H9 (cell line): Measurements from ENCODE around the gene MMP24OS. TPM values are rescaled to one million over a fixed set of nuclear protein-coding genes. Genes with fewer than 3 reads are reported as not detected.

Experiments
- DNase-seq: peaks from one replicate; pipeline ENCODE4 v3.0.0-alpha.2; 2017
- H2AFZ ChIP-seq: one replicate; pipeline ENCODE4 v1.6.1; 2013; ENCODE audit warnings: mild to moderate bottlenecking, low read length, control low read depth, moderate library complexity
- H2AK5ac ChIP-seq: 2 replicates; pipeline ENCODE4 v1.6.1; 2013; ENCODE audit warnings: low read length, control low read depth, mixed read lengths; ENCODE audit not compliant: insufficient read length
- H2BK120ac ChIP-seq: one replicate; pipeline ENCODE4 v1.6.1; 2013; ENCODE audit warnings: low read depth, mild to moderate bottlenecking, low read length, control low read depth, inconsistent platforms; ENCODE audit not compliant: poor library complexity, severe bottlenecking
- H2BK12ac ChIP-seq: 2 replicates; pipeline ENCODE4 v1.6.1; 2013; ENCODE audit warnings: low read length, control low read depth, mixed read lengths, low read depth; ENCODE audit not compliant: insufficient read length
- H2BK15ac ChIP-seq: 2 replicates; pipeline ENCODE4 v1.6.1; 2013; ENCODE audit warnings: low read depth, low read length, control low read depth
- H2BK20ac ChIP-seq: one replicate; pipeline ENCODE4 v1.6.1; 2013; ENCODE audit warnings: low read depth, mild to moderate bottlenecking, low read length, control low read depth, inconsistent platforms; ENCODE audit not compliant: poor library complexity, severe bottlenecking
- H2BK5ac ChIP-seq: 2 replicates; pipeline ENCODE4 v1.6.1; 2013; ENCODE audit warnings: low read length, control low read depth, mixed read lengths; ENCODE audit not compliant: insufficient read length
- H3K14ac ChIP-seq: 2 replicates; pipeline ENCODE4 v1.6.1; 2013; ENCODE audit warnings: low read length, control low read depth; ENCODE audit not compliant: insufficient read depth
- H3K18ac ChIP-seq: 2 replicates; pipeline ENCODE4 v1.6.1; 2013; ENCODE audit warnings: low read depth, mild to moderate bottlenecking, mixed read lengths, low read length, control low read depth; ENCODE audit not compliant: insufficient read length
- H3K23ac ChIP-seq: 2 replicates; pipeline ENCODE4 v1.6.1; 2013; ENCODE audit warnings: low read length, control low read depth, mixed read lengths, low read depth; ENCODE audit not compliant: insufficient read length
- H3K23me2 ChIP-seq: 2 replicates; pipeline ENCODE4 v1.6.1; 2013; ENCODE audit warnings: low read depth, mild to moderate bottlenecking, mixed read lengths, low read length, control low read depth; ENCODE audit not compliant: insufficient read length, poor library complexity, severe bottlenecking
- H3K27ac ChIP-seq: 2 replicates; pipeline ENCODE4 v1.5.1; 2013; ENCODE audit warnings: low read length, control low read depth, mixed read lengths, low read depth; ENCODE audit not compliant: insufficient read length
- H3K27me3 ChIP-seq: 2 replicates; pipeline ENCODE4 v1.6.1; 2013; ENCODE audit warnings: low read length, control low read depth, inconsistent platforms; ENCODE audit not compliant: insufficient read depth
- H3K4ac ChIP-seq: 2 replicates; pipeline ENCODE4 v1.6.1; 2013; ENCODE audit warnings: low read depth, mild to moderate bottlenecking, control low read depth, inconsistent platforms, low read length, moderate library complexity
- H3K4me1 ChIP-seq: 2 replicates; pipeline ENCODE4 v1.6.1; 2013; ENCODE audit warnings: low read length, control low read depth, inconsistent platforms; ENCODE audit not compliant: insufficient read depth
- H3K4me2 ChIP-seq: 2 replicates; pipeline ENCODE4 v1.6.1; 2013; ENCODE audit warnings: low read length, control low read depth, mixed read lengths; ENCODE audit not compliant: insufficient read length, insufficient read depth
- H3K56ac ChIP-seq: 2 replicates; pipeline ENCODE4 v1.6.1; 2013; ENCODE audit warnings: low read depth, mild to moderate bottlenecking, mixed read lengths, low read length, control low read depth; ENCODE audit not compliant: insufficient read length
- H3K79me1 ChIP-seq: 2 replicates; pipeline ENCODE4 v1.6.1; 2013; ENCODE audit warnings: low read depth, mild to moderate bottlenecking, moderate library complexity, low read length, control low read depth, inconsistent platforms; ENCODE audit not compliant: insufficient read depth, poor library complexity, severe bottlenecking
- H3K79me2 ChIP-seq: 2 replicates; pipeline ENCODE4 v1.6.1; 2013; ENCODE audit warnings: low read length, control low read depth, inconsistent platforms; ENCODE audit not compliant: insufficient read depth
- H3K9ac ChIP-seq: 2 replicates; pipeline ENCODE4 v1.6.1; 2013; ENCODE audit warnings: low read length, control low read depth, mixed read lengths; ENCODE audit not compliant: insufficient read length; ENCODE audit errors: extremely low read depth
- H3K9me3 ChIP-seq: one replicate; pipeline ENCODE4 v1.6.1; 2013; ENCODE audit warnings: low read depth, low read length, inconsistent platforms; ENCODE audit not compliant: control insufficient read depth
- H3T11ph ChIP-seq: one replicate; pipeline ENCODE4 v1.6.1; 2013; ENCODE audit warnings: mild to moderate bottlenecking, low read length, control low read depth, inconsistent platforms
- H4K20me1 ChIP-seq: one replicate; pipeline ENCODE4 v1.6.1; 2013; ENCODE audit not compliant: control insufficient read depth, insufficient read length, insufficient read depth
- H4K5ac ChIP-seq: 2 replicates; pipeline ENCODE4 v1.6.1; 2013; ENCODE audit warnings: low read depth, mild to moderate bottlenecking, mixed read lengths, low read length, control low read depth; ENCODE audit not compliant: insufficient read length
- H4K8ac ChIP-seq: replicated peaks from 2 replicates; pipeline ENCODE4 v1.6.1; 2013; ENCODE audit warnings: low read length, control low read depth, mixed read lengths, low read depth; ENCODE audit not compliant: insufficient read length
- H4K91ac ChIP-seq: 2 replicates; pipeline ENCODE4 v1.6.1; 2013; ENCODE audit warnings: low read depth, mild to moderate bottlenecking, moderate library complexity, mixed read lengths, low read length, control low read depth; ENCODE audit not compliant: insufficient read length
- H3K27ac Mint-ChIP-seq, 3 experiments: 2 replicates in 2 of 3; 3 replicates in 1 of 3; pipeline ENCODE4 v1.8.0; 2020 to 2021; ENCODE audit warnings: mixed read lengths in 3 of 3, mild to moderate bottlenecking in 1 of 3, moderate library complexity in 1 of 3
- H3K27me3 Mint-ChIP-seq: 2 replicates; pipeline ENCODE4 v1.8.0; 2021; ENCODE audit warnings: low read depth, mild to moderate bottlenecking, moderate library complexity, mixed read lengths
- H3K36me3 Mint-ChIP-seq, 3 experiments: 2 replicates in 2 of 3; 3 replicates in 1 of 3; pipeline ENCODE4 v1.8.0; 2020 to 2021; ENCODE audit warnings: low read depth in 3 of 3, mixed read lengths in 3 of 3; ENCODE audit not compliant: insufficient read depth in 1 of 3
- H3K4me1 Mint-ChIP-seq, 2 experiments: 2 replicates each; pipeline ENCODE4 v1.8.0; 2020; ENCODE audit warnings: mixed read lengths in 2 of 2
- H3K4me3 Mint-ChIP-seq, 2 experiments: 2 replicates in 1 of 2; 3 replicates in 1 of 2; pipeline ENCODE4 v1.8.0; 2020 to 2021; ENCODE audit warnings: mild to moderate bottlenecking in 2 of 2, mixed read lengths in 2 of 2, moderate library complexity in 1 of 2
- H3K9me3 Mint-ChIP-seq, 2 experiments: 2 replicates in 1 of 2; 3 replicates in 1 of 2; pipeline ENCODE4 v1.8.0; 2020; ENCODE audit warnings: mild to moderate bottlenecking in 2 of 2, mixed read lengths in 2 of 2, moderate library complexity in 1 of 2
- CTCF ChIP-seq: fragments of 200-600 bp; sonication (generic); conservative IDR thresholded peaks from 3 replicates; pipeline ENCODE4 v1.8.0; 2021; ENCODE audit warnings: antibody characterized with exemption, mild to moderate bottlenecking
- WGBS: extraction: QIAGEN DNeasy Blood & Tissue Kit; methylation state at CpG from one replicate; pipeline ENCODE4 v1.1.7; 2013; ENCODE audit warnings: missing lambda C conversion rate, low lambda C conversion rate, mixed read lengths; ENCODE audit not compliant: insufficient read length; ENCODE audit errors: extremely low coverage; 5-methylcytosine and 5-hydroxymethylcytosine counted together
- total RNA-seq: library from RNA; stranded (reverse); gene quantifications from 2 replicates; pipeline ENCODE4 v1.2.1, GENCODE V29; 2021

MMP24OS gene
- total RNA-seq, 1 experiment from 2014 or later = 43.8 TPM

DNA sequence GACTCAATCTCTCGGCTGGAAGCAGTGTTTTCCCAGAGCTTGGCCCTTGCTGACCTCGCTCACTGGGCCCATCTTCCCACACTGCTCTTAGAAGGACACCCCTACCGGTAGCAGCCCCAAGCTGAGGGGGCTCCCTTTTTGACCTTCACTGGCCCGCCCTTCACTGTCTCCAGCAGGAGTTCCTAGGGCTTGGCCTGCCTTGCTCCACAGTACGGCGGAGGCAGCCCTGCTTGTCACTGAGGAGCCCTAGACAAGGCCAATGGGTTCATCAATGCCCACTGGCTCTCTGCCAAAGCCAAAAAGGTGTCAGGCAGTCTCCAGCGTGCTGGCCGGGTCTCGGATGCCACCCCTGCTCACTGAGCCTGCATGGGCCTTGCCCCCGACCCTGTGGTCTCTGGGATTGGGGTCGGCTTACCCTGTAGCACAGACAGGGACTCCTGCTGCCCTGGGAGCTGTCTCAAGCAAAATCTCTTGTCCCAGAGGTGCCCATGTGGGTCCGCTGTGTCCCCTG lies 2.1 kb downstream of the MMP24OS start:
- no peak overlapping the region; the same call in 1 of the 2 replicates for H3K14ac ChIP-seq
- H3K9me3 ChIP-seq = no peaks in the 10 kb centered on the region
- H2BK120ac ChIP-seq = no peak overlapping the region
- Mint-ChIP-seq H3K4me3 (peak overlapping the region in 1 of 2 experiments; percentile 90; a peak in 2 of 5 replicates), H3K27ac (peak overlapping the region in 1 of 3 experiments; percentile 84; a peak in 2 of 7 replicates), H3K4me1 (peaks cover 19 to 29% of the 10 kb centered on the region in 2 experiments), H3K36me3 (peaks cover 21 to 54% (median 48%) of the 10 kb centered on the region in 3 experiments; a peak in 6 of 7 replicates), H3K27me3 (no peaks in the 10 kb centered on the region; the same call in 1 of the 2 replicates), H3K9me3 (no peaks in the 10 kb centered on the region; a peak in 2 of 5 replicates)
- H3K56ac ChIP-seq = no peak overlapping the region
- no peaks in the 10 kb centered on the region; the same call in 1 of the 2 replicates for H3K4me1 ChIP-seq
- H3K79me2 ChIP-seq = no peaks in the 10 kb centered on the region
- H3K18ac ChIP-seq = no peak overlapping the region
- no peak overlapping the region for H2AK5ac ChIP-seq
- no peak overlapping the region for H3K27ac ChIP-seq
- no peak overlapping the region for H2BK5ac ChIP-seq
- no peak overlapping the region for H3K23ac ChIP-seq
- no peaks in the 10 kb centered on the region for H3K27me3 ChIP-seq
- DNase-seq = no peak
- H2AFZ ChIP-seq = no peak overlapping the region
- H4K8ac ChIP-seq = no peak overlapping the region
- H2BK20ac ChIP-seq = no peak overlapping the region
- no peak overlapping the region for H3K9ac ChIP-seq
- no peak overlapping the region for H3T11ph ChIP-seq
- H4K20me1 ChIP-seq = no peaks in the 10 kb centered on the region
- H3K23me2 ChIP-seq = peaks cover 7% of the 10 kb centered on the region
- no peaks in the 10 kb centered on the region for H3K79me1 ChIP-seq
- H2BK15ac ChIP-seq = no peak overlapping the region
- no peak for TF ChIP-seq CTCF
- H2BK12ac ChIP-seq = no peak overlapping the region
- H3K4me2 ChIP-seq = no peak overlapping the region
- H4K5ac ChIP-seq = no peak overlapping the region
- H3K4ac ChIP-seq = no peak overlapping the region
- WGBS = no CpG with 5 or more reads among the region's 12 CpGs
- no peak overlapping the region for H4K91ac ChIP-seq
